Sigmoid colon (tissue), 4 donors: ENCODE measurements around the gene CYBB.

Source experiments
- POLR2AphosphoS5 ChIP-seq, 4 donors: sonication (generic); formaldehyde crosslinking; IDR thresholded peaks; one replicate each; pipeline ENCODE4 v1.6.1; 2017; ENCODE audit warnings: antibody characterized with exemption in 4 of 4
- TF ChIP-seq, protein P1 (sequence below), 4 experiments: fragments of 450-650 bp in 3 of 4; fragments of 200-600 bp in 1 of 4; IDR thresholded peaks; one replicate each; pipeline ENCODE4 v1.5.1; 2016 to 2019; ENCODE audit warnings: antibody characterized with exemption in 4 of 4, mild to moderate bottlenecking in 3 of 4, moderate library complexity in 2 of 4

DNA sequence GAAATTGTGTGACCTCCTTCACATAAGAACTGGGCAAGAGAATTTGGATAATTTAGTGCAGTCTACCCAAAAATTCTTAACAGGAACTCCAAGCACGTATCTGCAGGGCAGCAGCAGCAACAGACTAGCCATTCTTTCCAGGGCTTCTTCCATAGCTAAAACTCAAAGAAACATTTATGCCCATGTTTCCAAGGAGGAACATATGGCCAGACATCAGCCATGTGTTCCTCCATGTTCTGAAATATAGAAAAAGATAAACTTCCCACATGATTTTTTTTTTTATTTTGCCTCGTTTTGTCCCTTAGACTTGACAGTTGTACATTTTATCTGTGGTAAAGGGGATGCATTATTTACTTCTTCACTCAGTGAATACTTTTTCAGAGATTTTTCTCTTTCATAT is 27.6 kb upstream of the CYBB start:
- TF ChIP-seq, protein P1, sequence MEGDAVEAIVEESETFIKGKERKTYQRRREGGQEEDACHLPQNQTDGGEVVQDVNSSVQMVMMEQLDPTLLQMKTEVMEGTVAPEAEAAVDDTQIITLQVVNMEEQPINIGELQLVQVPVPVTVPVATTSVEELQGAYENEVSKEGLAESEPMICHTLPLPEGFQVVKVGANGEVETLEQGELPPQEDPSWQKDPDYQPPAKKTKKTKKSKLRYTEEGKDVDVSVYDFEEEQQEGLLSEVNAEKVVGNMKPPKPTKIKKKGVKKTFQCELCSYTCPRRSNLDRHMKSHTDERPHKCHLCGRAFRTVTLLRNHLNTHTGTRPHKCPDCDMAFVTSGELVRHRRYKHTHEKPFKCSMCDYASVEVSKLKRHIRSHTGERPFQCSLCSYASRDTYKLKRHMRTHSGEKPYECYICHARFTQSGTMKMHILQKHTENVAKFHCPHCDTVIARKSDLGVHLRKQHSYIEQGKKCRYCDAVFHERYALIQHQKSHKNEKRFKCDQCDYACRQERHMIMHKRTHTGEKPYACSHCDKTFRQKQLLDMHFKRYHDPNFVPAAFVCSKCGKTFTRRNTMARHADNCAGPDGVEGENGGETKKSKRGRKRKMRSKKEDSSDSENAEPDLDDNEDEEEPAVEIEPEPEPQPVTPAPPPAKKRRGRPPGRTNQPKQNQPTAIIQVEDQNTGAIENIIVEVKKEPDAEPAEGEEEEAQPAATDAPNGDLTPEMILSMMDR (IDR thresholded peaks at IDR 0.05), result no peak
- no peak for TF ChIP-seq POLR2AphosphoS5 (IDR thresholded peaks at IDR 0.05)
